Peyer's patch (tissue), 4 donors: Measurements from ENCODE around the gene RNU1-2.

Source experiments
- POLR2A ChIP-seq, 2 donors: fragments of 450-650 bp; IDR thresholded peaks; one replicate each; pipeline ENCODE4 v1.5.1; 2017; ENCODE audit warnings: antibody characterized with exemption in 2 of 2, mild to moderate bottlenecking in 2 of 2, moderate library complexity in 2 of 2
- TF ChIP-seq, protein P1 (sequence below), 6 experiments: fragments of 450-650 bp in 4 of 6; fragments of 200-600 bp in 2 of 6; sonication (generic) in 1 of 6; IDR thresholded peaks; one replicate each; pipeline ENCODE4 v1.5.1; 2017 to 2019; ENCODE audit warnings: antibody characterized with exemption in 6 of 6, mild to moderate bottlenecking in 3 of 6, moderate library complexity in 1 of 6

- TF ChIP-seq, protein P1, sequence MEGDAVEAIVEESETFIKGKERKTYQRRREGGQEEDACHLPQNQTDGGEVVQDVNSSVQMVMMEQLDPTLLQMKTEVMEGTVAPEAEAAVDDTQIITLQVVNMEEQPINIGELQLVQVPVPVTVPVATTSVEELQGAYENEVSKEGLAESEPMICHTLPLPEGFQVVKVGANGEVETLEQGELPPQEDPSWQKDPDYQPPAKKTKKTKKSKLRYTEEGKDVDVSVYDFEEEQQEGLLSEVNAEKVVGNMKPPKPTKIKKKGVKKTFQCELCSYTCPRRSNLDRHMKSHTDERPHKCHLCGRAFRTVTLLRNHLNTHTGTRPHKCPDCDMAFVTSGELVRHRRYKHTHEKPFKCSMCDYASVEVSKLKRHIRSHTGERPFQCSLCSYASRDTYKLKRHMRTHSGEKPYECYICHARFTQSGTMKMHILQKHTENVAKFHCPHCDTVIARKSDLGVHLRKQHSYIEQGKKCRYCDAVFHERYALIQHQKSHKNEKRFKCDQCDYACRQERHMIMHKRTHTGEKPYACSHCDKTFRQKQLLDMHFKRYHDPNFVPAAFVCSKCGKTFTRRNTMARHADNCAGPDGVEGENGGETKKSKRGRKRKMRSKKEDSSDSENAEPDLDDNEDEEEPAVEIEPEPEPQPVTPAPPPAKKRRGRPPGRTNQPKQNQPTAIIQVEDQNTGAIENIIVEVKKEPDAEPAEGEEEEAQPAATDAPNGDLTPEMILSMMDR (IDR thresholded peaks at IDR 0.05) = no peak
- TF ChIP-seq POLR2A (IDR thresholded peaks at IDR 0.05) = no peak
Measured at GRCh38 chr1:16926491-16927073, 30.8 kb downstream of the RNU1-2 start.
